Umbilical cord (tissue), 2 donors: ENCODE results near the gene CSPG4. TPM values are rescaled to one million over a fixed set of nuclear protein-coding genes. Genes with fewer than 3 reads are reported as not detected.

Experiments
- DNase-seq: peaks from one replicate; pipeline ENCODE4 v3.0.0-alpha.2; 2015; ENCODE audit warnings: low spot score
- total RNA-seq: library from RNA; depleted of rRNA; stranded (reverse); fragments of >200 nt; gene quantifications from one replicate; pipeline ENCODE4 v1.2.3, GENCODE V29; 2014; ENCODE audit warnings: low replicate concordance; ENCODE audit not compliant: insufficient read depth

Gene CSPG4
- total RNA-seq, 1 donor from 2014 or later = 84.0 TPM

DNA sequence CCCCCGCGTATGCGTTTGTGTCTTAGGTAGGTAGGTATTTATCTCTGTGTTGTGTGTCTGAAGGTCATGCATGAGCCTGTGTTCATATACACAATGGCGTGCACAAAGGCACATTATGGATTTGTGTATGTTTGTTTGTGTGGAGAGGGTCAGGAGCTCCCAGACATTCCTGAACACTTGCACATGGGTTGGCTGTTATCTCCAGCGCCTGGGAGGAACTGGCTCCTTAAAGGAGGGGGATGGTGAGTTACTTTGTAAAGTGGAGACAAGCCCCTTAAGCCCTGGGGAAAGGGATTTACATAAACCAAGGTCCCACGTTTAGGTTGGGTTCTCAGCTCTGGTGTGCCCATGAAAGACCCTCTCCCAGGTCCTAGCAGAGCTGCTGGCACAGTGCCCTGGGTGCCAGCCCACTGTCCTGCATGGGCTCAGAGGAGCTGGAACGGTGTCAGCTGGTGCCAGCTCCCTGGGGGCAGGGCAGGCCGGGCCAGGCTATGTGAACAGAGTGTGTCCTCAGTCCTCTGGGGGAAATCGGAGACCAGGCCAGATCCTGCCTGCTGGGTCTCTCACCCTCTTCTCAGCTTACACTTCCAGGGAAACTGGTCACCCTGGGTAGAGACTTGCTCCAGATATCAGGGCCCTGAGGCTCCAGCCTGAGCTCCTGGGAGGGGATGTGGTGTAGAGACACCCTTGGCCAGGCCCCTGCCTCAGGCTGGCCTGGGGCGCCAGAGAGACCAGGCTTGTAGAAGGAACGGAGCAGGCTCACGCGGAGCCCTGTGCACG, 39.8 kb downstream of the CSPG4 start:
- peak; percentile 92 for DNase-seq

- peak; percentile 72 for DNase-seq
Observed at GRCh38 chr15:75671730-75672602, 40.7 kb downstream of the CSPG4 start.

GRCh38 chr15:75669879-75670212, 42.8 kb downstream of the CSPG4 start:
- DNase-seq = no peak

DNA sequence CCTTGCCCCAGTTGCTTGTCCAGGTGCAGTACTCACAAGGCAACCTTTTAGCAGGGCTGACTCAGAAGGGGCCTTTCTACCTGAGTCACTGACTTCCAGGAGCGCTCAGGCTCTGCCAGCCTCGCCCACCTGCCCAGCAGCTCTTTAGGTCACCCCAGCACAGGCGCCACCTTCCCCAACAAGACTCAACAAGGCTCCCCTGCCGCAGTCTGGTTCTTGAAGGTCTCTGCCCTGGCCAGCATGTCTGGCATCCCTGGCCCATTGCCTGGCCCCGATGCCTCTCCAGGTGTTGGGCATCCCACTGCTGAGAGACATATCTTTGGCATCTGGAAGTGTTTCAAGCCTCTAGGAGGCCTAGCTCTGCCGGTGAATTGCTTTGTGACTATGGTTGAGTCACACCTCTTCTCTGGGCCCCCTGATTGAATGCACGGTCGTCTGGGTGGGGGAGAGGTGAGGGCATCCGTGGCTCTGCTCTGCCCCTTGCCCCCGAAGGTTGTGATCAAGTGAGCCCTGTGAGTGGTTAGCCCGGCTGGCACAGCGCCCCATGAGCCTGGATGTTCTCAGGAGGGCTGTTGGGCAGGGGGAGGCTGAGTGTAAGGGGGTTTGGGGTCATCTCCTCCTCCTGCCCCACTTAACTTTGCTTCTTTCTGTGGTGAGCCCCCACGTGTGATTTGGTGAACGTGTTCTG, 43.3 kb downstream of the CSPG4 start:
- no peak for DNase-seq

- DNase-seq = peak; percentile 89
Observed at GRCh38 chr15:75666823-75667501, 45.7 kb downstream of the CSPG4 start.

DNA sequence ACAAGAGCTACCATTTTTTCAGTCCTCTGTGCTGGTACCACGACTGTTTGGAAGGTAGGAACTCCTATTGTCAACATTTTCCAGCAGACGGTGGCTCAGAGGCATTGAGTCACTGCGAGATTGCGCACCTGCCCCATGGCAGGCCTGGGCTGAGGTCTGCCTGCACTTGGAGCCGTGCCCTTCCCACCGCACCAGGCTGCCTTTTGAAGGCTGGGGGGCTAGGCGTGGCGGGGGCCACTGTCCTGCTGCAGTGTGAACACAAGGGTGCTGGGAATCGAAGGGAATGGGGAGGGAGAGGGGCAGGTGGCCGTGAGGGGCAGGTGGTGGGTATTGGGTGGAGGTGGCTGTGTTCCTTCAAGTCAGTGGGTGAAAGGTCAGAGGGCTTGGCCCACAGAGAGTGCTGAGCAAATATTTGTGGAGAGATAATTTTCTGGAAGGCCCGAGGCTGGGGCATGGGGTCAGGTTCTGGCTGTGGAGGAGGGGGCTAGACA, 48.7 kb downstream of the CSPG4 start:
- no peak for DNase-seq

DNA sequence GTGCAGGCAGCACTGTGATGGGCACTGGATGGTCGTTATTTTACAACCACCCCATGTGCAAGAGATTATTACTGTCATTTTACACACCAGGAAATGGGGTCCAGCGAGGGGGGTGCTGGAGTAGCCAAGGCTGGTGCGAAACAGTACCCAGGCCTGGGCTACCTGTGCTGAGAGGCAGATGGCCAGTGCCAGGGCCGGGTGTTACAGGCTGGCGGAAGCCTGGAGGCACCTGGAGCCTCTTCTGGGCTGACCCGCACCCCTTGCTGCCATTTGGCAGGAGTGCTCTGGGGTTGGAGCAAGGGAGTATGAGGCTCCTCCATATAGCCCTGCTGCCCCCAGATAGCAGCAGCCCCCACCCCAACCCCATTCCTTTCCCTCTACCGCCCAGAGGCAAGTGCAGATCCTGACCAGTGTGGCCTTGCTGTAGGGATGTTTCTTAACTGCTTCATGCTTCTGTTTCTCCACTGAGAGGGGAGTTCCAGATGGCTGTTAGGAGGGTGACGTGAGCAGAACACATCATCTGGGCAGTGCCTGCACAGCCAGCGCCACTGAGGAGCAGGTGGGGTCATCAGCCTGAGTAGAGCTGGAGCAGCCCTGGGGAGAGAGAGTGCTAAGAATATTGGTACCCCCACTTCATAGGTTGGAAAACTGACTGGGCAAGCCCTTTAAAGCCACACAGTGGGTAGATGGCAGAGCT, 49.7 kb downstream of the CSPG4 start:
- DNase-seq = no peak

DNA sequence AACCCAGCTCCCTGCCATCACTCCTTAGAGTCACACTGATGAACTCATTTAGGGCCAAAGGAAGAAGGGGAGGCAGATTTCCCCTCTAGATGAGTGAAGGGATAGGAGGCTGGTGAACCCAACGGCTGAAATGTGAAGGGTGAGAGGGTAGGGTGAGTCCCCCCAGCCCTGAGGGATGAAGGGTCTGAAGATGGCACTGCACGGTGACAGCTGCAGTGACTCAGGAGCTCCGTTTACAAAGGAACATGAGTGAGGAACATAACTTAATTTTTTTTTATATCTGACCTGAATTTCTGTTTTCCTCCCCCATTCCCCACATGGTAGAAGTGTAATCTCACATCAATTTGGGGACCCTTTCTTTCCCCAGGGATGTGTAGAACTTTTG, 50.9 kb downstream of the CSPG4 start:
- DNase-seq = no peak

DNA sequence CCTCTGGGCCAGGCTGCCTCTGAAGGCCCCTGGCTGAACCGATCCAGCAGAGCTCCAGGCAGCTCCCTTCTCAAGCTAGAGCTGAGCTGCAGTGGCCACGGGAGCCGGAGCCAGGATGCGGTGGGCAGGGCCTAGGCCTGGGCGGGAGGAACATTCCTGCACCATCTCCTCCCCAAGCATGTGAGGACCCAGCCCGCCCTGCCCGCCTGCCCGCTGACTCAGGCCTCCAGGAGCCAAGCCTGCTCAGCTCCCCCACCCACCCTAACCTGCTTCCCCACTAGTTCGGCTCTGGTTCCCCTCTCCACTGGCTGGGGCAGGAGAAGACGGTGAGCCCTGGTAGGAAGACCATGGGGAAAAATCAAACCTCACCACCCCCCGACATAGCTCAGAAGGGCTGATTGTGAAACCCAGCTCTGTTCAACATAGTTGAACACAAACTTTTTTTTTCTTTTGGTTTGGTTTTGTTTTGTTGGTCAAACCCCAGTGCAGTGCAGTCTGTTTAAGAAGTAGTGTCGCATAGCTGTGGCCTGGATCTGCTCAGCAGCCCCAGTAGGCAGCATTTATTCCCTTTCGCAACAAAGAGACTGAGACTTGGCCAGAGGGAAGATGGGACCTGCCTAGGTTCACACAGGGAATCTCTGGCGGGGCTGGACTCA, 51.4 kb downstream of the CSPG4 start:
- DNase-seq = peak; percentile 97

- no peak for DNase-seq
Observed at GRCh38 chr15:75659928-75660645, 52.6 kb downstream of the CSPG4 start.

DNA sequence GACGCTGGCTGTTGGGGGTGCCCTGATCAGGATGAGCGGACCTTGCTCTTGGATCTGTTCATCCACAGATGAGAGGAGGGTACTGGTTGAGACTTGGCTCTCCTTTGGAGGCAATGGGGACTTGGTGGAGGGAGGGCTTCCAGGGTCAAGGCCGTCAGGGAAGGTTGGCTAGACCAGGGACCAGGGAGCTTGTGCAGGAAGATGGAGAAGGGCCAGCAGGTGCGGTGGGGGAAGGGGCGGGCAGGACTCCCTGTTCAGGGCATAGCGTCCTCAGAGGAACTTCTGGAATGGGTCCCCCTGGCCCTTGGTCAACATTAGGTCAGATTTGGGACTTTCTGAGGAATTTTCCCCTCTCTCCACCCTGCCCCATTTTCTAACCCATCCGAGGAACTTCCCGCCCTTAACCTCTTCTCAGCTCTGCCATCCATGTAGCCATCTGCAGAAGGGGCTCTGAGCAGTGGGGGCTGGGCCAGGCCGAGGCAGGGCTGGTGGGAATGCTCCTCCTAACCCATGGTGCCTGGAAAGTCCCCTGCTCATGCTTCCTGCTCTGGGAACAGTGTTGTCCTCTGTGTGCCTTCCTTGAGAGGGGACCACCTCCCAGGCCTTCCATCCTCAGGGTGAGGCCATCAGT, 53.4 kb downstream of the CSPG4 start:
- DNase-seq = no peak

- DNase-seq = no peak
Observed at GRCh38 chr15:75656813-75657212, 55.8 kb downstream of the CSPG4 start.

- DNase-seq = no peak
Observed at GRCh38 chr15:75656331-75656730, 56.3 kb downstream of the CSPG4 start.

DNA sequence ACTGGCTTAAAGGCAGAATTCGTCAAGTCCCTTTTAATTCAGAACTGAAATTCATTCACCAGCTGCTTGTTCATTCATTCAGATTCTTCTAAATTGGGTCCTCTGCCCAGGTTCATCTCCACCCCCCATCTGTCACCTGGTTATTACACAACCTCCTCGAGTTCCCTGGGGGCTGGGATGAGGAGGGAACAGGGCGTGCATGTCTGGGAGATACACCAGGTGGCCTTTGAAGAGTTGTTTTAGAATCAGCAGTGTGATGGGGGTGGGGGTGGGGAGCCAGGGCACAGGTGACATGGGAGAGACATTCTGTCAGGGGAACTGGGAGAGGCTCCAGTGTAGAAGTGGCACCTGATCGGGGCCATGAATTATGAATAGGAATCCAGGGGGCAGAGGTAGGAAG, 56.7 kb downstream of the CSPG4 start:
- DNase-seq = no peak

- DNase-seq = no peak
Observed at GRCh38 chr15:75654201-75654907, 58.3 kb downstream of the CSPG4 start.

DNA sequence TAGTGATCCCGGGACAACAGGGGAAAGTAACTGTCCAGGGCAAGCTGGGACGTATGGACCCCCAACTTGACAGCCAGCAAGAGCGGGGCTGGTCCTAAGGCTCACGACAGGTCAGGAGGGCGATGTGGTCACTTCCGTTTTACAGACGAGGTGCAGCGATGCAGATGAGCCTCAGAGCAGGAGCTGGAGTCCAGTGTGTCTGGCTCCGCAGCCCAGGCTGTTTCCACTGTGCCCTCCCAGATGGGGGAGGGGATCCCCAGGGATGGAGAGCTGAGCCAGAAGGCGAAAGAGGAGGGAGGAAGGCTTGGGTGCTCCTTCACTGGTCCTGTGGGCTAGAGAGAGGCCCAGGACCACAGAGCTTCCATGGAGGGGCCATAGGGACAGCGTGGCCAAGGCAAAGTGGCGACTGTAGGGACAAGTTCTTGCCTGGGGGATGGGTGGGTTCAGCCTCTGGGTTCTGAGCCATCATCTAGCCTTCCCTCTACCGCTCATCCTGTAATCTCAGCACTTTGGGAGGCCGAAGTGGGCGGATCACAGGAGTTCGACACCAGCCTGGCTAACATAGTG, 59.2 kb downstream of the CSPG4 start:
- DNase-seq = no peak

DNA sequence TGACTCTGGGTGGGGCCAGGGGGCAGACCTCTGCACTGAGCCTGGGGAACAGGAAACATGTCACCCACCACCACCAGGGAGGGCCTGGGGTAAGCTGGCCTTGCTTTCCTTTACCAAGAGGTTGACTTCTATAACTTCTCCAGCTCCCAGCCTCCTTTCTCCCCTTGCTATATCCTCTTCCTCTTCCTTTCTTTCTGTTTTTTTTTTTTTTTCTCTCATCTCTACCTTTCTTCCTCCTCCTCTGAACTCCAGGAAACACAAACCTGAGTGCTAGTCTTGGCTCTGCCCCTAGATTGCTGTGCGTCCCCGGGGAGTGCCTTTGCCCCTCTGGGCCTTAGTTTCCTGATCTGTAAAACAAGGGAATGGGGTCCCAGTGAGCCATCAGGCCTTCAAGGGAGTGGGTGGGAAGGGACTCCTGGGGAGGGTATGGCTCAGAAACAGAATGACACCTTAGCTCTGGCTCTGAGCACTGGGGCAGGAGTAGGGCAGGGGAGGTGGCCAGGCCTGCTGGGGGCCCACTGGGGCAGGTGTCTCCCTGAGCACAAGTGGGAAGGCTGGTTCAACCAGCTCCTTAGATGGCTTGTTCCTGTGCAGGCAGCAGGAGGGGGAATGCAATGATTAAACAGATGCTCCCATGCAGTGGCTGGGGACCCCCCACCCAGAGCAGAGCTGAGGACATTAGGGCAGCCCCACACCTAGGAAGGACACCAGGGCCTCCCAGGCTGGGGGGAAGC, 60.7 kb downstream of the CSPG4 start:
- DNase-seq = no peak
